HUDEP-2 (cell line): ENCODE results near the gene DDR1.

Source experiments
- DNase-seq, 76 experiments: peaks; one replicate each; lab custom pipeline; 2025; ENCODE audit not compliant: unreplicated experiment in 76 of 76; lab: John Stamatoyannopoulos, UW

The DDR1 gene

DNA sequence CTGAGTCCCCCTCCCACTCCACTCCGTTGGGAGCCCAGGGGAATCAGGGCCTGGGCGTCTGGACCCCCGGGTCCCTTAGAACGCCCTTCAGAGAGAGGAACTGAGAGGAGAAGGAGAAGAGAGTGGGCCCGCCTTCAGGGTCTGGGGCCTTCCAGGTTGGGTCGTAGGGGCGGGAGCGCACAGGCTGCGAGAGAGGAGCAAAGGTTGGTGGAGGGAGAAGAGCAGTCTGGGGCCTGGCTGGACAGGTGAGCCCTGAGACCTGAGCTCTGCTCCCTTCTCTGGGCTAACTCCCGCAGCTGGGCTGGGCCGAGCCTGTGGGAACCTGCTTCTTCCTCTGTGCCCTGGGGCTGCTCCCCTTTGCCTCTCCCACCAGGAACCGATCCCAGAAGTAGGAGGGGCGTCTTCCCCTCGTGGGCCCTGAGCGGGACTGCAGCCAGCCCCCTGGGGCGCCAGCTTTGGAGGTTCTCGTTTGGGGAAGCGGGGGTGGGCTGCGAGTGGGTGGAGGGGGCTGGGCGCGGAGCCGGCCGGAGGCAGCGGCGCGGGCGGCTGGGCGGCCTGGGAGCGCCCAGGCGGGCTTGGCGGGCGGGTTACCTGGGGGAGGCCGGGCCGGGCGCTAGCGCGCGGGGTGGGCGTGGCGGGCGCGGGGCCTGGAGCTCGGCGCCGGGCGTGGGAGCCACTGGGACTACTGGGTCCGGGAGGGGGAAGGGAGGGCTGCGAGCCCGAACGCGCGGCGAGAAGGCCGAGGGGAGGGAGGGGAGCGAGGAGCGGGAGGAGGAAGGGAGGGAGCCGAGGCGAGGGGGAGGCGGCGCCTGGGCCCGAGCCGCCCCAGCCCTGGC is at the start of gene DDR1:
DDR1 (plus strand) TSS at position 835 of the 836 bp plus-strand sequence. CDS start 4,211 bp downstream, outside the sequence.
- peak in 22 of 76 experiments; percentile 13 to 53 (median 25) for DNase-seq

GRCh38 chr6:30834646-30835045 is 49.7 kb upstream of the DDR1 start:
- no peak for DNase-seq

DNA sequence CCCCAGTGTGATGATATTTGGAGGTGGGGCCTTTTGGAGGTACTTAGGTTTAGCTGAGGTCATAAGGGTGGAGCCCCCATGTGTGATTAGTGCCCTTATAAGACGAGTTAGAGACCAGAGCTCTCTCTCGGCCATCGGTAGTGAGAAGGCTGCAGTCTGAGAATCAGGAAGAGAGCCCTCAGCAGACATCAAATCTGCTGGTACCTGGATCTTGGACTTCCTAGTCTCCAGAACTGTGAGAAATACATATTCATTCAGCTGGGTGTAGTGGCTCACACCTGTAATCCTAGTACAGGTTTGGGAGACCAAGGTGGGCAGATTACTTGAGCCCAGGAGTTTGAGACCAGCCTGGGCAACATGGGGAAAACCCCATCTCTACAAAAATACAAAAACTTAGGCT is 48.7 kb upstream of the DDR1 start:
- DNase-seq, result no peak

- DNase-seq, result no peak
These were observed 47.9 kb upstream of the DDR1 start for GRCh38 chr6:30836431-30836866.

DNA sequence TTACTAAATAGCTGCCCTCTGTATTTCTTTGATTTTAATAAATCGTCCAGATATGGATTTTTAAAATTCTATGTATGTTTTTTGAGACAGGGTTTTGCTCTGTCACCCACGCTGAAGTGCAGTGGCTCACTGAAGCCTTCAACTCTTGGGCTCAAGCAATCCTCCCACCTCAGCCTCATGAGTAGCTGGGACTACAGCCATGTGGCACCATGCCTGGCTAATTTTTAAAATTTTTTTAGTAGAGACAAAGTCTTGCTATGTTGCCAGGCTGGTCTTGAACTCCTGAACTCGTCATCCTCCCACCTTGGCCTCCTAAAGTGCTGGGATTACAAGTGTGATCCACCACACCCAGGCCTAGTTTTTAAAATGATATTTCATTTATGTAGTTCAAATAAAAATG is 47.4 kb upstream of the DDR1 start:
- DNase-seq, result no peak

DNA sequence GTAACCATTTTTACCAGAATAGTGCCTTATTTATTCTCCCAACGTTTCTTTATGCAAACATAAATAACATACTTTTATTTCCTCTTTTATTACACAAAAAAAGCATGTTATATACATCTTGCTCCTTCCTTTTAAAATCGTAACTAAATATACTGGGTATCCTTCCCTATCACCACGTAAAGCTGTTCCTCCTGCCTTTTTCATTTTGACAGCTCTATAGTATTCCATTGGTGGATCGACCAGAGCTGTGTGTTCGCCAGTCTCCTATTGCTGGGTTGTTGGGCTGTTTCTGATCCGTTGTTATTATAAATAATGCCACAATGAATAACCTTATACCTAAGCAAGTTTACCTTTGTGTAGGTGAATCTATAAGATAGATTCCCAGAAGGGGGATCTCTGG is 46.9 kb upstream of the DDR1 start:
- DNase-seq, result no peak

- DNase-seq, result no peak
These were observed 46.4 kb upstream of the DDR1 start for GRCh38 chr6:30837870-30838269.

DNA sequence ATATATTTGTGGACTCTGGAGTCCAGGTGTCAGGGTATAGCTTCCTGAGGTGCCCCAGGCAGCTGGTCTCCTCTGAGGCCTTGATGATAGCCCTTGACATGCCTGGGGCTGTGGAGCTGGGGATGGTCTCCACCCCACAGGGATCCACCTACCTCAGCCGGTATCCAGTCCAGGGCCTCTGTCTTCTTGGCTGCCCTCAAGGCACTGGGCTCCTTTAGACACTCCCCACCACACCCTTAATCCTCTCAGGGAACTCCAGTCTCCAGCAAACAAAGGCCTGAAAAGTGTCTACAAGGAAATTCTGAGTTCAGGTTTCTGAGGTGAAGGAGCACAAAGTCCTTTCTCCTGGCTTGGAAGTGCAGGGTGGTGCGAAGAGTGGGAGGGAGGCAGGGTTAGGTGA is 44.6 kb upstream of the DDR1 start:
- DNase-seq, result no peak

GRCh38 chr6:30840084-30840934 is 44.0 kb upstream of the DDR1 start:
- DNase-seq, result no peak

GRCh38 chr6:30840935-30841643 is 43.2 kb upstream of the DDR1 start:
- DNase-seq, result no peak

GRCh38 chr6:30841644-30842504 is 42.4 kb upstream of the DDR1 start:
- peak in 19 of 76 experiments; percentile 3 to 60 (median 26) for DNase-seq

GRCh38 chr6:30842754-30843610 is 41.3 kb upstream of the DDR1 start:
- DNase-seq, result no peak

GRCh38 chr6:30843611-30843998 is 40.7 kb upstream of the DDR1 start:
- no peak for DNase-seq

DNA sequence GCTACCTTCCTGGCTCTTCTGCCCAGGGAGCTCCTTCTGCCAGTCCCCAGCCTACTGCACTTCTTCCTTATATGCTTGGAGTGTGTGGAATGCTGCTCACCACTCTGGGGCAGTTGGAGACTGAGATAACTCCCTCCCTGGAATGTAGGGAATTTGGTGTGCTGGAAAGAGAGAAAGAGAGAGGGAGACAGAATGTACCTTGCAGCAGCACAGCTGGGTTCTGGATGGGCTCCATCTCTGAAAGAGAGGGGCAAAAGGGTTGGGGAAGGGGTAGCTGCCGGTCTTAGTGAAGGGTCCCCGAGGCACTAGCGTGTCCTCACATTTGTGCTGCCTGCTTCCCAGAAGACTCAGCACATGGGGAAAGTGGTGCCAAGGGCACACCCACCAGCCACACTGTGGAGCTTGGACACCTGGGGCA is 40.2 kb upstream of the DDR1 start:
- DNase-seq, result no peak

DNA sequence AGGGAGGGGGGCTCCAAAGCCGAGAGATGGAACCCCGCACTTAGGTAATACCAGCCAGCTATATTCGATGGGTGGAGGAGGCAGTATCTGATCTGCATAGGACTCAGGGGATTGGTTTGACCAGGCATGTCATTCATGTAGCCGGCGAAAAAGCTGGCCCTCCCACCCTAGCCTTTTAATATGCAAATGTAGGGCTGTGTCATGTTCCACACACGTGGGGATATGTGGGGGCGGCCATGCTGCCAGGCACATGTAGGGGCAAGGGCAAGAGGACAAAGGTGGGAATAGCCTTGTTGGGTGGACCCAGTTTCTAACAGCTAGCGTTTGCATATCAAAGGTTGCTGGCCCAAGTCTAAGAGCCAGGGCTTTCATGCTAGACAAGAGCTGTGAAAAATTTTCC is 39.1 kb upstream of the DDR1 start:
- peak in 1 of 76 experiments; percentile 33 for DNase-seq

DNA sequence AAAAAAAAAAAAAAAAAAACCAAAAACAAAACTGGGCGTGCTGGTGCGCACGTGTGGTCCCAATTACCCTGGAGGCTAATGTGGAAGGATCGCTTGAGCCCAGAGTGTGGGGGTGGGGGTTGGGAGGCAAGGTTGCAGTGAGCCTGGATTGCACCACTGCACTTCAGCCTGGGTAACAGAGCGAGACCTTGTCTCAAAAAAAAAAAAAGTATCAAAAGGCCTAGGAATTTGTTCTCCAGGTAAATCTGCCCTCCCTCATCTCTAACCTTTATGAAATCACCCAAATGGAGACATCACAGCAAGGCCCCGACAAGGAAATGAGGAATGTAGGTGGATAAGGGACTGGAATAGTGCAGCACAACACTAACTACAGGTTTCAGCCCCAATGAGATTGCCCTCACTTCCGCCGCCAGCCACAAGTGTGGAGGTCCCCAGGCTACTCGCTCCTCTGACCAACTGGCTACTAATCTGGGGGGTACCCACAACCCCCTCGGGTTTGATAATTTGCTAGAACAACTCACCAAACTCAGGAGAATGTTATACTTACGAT is 36.8 kb upstream of the DDR1 start:
- DNase-seq, result no peak

- DNase-seq, result no peak
These were observed 36.3 kb upstream of the DDR1 start for GRCh38 chr6:30847971-30848436.

- DNase-seq, result no peak
These were observed 34.2 kb upstream of the DDR1 start for GRCh38 chr6:30849903-30850651.
